Raji (cell line): Measurements from ENCODE around the gene DDX23.

Experiments
- POLR2A ChIP-seq: IDR thresholded peaks from 2 replicates; pipeline ENCODE4 v1.6.1; 2011; ENCODE audit warnings: low read depth, low read length, control low read depth; ENCODE audit not compliant: insufficient read depth

The DDX23 gene

GRCh38 chr12:48816143-48816854, 35.7 kb downstream of the DDX23 start:
- no peak for TF ChIP-seq POLR2A

- no peak for TF ChIP-seq POLR2A
Measured at GRCh38 chr12:48815126-48816110, 36.5 kb downstream of the DDX23 start.

- peak; percentile 53; the same call in 1 of the 2 replicates for TF ChIP-seq POLR2A
Measured at GRCh38 chr12:48814262-48815125, 37.5 kb downstream of the DDX23 start.

DNA sequence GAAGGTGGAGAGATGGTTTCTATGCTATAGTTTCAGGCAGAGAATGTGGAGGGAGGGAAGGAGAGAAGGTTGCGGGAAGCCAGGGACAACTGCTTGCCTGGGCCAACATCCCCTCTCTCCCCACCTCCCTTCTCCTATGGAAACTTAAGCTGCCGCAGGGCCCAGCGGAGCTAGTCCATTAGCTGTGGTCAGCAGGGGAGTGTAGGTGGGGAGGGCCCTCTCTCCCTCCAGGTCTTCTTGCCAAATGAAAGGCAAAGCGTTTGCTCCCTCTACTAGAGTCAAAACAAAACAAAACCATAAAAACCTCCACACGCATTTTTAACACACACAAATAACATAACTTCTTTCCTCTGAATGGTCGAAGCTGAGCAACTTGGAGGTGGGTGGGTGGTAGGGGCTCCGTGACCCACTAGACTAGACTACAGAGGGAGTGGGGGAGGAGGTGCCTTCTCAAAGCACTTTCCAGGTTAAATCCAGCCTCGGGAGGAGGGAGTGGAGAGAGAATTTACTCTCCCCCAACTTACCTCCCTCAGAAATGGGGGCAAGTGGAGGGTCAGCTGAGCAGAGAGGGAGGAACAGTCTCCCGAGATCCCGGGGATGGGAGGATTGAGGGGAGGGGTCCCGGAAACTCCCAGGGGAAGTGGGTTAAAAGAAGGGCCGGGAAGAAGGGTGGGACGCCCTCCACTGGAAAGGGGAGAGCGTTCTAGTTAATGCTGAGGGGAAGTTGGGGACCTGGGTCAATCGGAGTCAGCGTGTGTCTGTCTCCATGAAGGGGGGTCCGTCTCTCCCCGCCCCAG, 38.3 kb downstream of the DDX23 start:
- TF ChIP-seq POLR2A: no peak

- no peak for TF ChIP-seq POLR2A
Measured at GRCh38 chr12:48812389-48812788, 39.6 kb downstream of the DDX23 start.

GRCh38 chr12:48811437-48812090, 40.4 kb downstream of the DDX23 start:
- no peak for TF ChIP-seq POLR2A

- TF ChIP-seq POLR2A: no peak
Measured at GRCh38 chr12:48810903-48811431, 41.0 kb downstream of the DDX23 start.

GRCh38 chr12:48807981-48808380, 44.0 kb downstream of the DDX23 start:
- no peak for TF ChIP-seq POLR2A

GRCh38 chr12:48803675-48804074, 48.3 kb downstream of the DDX23 start:
- no peak for TF ChIP-seq POLR2A

DNA sequence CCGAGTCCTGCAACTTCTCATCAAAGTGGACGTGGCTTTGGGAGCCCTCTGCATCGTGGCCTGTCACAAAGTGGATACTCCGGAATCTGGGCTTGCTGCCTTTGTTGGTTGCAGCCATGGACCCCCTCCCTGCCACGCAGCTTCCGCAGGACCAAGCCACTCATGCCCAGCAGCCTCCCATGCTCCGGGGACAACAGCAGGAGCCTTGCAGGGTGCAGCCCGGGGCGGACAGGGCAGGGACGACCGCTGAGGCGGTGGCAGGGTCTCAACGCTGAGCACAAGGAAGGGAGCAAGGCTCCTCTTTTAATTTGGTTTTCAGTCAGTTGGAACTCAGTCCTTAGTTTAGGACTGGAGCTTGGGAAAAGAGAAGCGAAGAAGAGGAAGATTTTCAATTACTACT, 51.0 kb downstream of the DDX23 start:
- TF ChIP-seq POLR2A: no peak

DNA sequence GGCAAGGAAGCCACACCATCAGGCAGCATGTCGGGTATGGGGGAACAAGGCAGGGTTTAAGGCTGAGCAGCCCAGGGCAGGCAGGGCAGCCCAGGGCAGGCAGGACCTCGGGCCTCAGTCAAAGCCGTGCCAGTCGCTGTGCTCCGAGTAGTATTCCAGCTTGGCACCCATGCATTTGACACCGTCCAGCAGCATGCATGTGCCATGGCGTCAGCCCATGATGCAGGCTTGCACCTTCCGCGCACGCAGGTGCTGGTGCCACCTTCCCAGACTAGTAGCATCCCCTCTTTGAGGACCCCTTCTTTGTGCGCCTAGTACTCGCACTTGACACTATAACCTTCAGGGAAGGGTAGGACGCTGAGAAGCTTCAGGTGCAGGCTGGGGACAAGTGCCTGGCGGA, 51.5 kb downstream of the DDX23 start:
- no peak for TF ChIP-seq POLR2A

DNA sequence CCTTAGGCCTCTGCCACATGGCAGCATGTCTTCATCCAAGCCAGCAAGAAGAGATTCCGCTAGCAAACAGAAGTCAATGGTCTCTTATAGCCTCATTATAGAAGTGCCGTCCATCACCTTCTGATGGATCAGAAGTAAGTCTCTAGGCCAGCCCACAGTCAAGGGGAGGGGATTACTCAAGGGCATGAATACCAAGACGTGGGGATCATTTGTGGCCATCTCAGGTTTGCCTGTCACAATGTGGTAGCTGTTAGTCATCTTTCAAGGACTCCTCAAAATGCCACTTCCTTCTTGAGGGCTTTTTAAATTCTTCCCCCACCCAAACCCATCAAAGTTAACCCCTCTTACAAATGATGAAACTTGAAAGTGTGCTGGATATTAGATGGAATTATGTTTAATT, 55.0 kb downstream of the DDX23 start:
- TF ChIP-seq POLR2A: no peak
